Measurements from ENCODE around the gene AQP1. TPM values are rescaled to one million over a fixed set of nuclear protein-coding genes. Genes with fewer than 3 reads are reported as not detected.

AQP1 gene
- total RNA-seq, 1 experiment from 2014 or later: 0.15 TPM

GRCh38 chr7:30912986-30913811 is 1.5 kb downstream of the AQP1 start:
- Histone ChIP-seq H3K23me2 (ENCODE audit: insufficient read length, low read depth, low read length, poor library complexity, severe bottlenecking) (no peaks in the 10 kb centered on the region), H2BK120ac (ENCODE audit: low read depth, low read length, poor library complexity, severe bottlenecking) (no peak overlapping the region), H3K27me3 (ENCODE audit: insufficient read depth, low read length) (no peaks in the 10 kb centered on the region), H4K91ac (ENCODE audit: insufficient read length, low read depth, low read length) (no peak overlapping the region), H2AFZ (ENCODE audit: low read length) (no peak overlapping the region), H2BK15ac (ENCODE audit: low read depth, low read length) (no peak overlapping the region), H3K9ac (ENCODE audit: extremely low read depth, insufficient read length, low read length) (no peak overlapping the region), H4K5ac (ENCODE audit: insufficient read length, low read depth, low read length) (no peak overlapping the region), H3K4me2 (ENCODE audit: insufficient read depth, insufficient read length, low read length) (no peak overlapping the region), H3K9me3 (ENCODE audit: control insufficient read depth, low read depth, low read length) (no peaks in the 10 kb centered on the region), H3K27ac (ENCODE audit: insufficient read length, low read depth, low read length) (no peak overlapping the region), H3K23ac (ENCODE audit: insufficient read length, low read depth, low read length) (no peak overlapping the region), H2AK5ac (ENCODE audit: insufficient read length, low read length) (no peak overlapping the region), H3K4me1 (ENCODE audit: insufficient read depth, low read length) (no peaks in the 10 kb centered on the region), H4K20me1 (ENCODE audit: control insufficient read depth, insufficient read depth, insufficient read length) (no peaks in the 10 kb centered on the region), H2BK5ac (ENCODE audit: insufficient read length, low read length) (no peak overlapping the region), H2BK12ac (ENCODE audit: insufficient read length, low read depth, low read length) (no peak overlapping the region), H3K79me1 (ENCODE audit: insufficient read depth, low read depth, low read length, poor library complexity, severe bottlenecking) (no peaks in the 10 kb centered on the region), H3K14ac (ENCODE audit: insufficient read depth, low read length) (no peak overlapping the region; the same call in 1 of the 2 replicates), H3K79me2 (ENCODE audit: insufficient read depth, low read length) (no peaks in the 10 kb centered on the region), H3K4ac (ENCODE audit: low read depth, low read length) (no peak overlapping the region), H3K56ac (ENCODE audit: insufficient read length, low read depth, low read length) (no peak overlapping the region), H4K8ac (replicated peaks; ENCODE audit: insufficient read length, low read depth, low read length) (no peak overlapping the region), H2BK20ac (ENCODE audit: low read depth, low read length, poor library complexity, severe bottlenecking) (no peak overlapping the region), H3T11ph (ENCODE audit: low read length) (no peak overlapping the region), H3K18ac (ENCODE audit: insufficient read length, low read depth, low read length) (no peak overlapping the region)
- Mint-ChIP-seq H3K4me3 (no peak overlapping the region; a peak in 1 of 5 replicates), H3K36me3 (ENCODE audit: insufficient read depth in 1 of 3, low read depth in 3 of 3) (no peaks in the 10 kb centered on the region), H3K27me3 (ENCODE audit: low read depth) (peaks cover 3% of the 10 kb centered on the region), H3K4me1 (peaks cover 13 to 46% of the 10 kb centered on the region in 2 experiments), H3K9me3 (no peaks in the 10 kb centered on the region), H3K27ac (no peak overlapping the region; a peak in 2 of 7 replicates)
- TF ChIP-seq, protein P1, sequence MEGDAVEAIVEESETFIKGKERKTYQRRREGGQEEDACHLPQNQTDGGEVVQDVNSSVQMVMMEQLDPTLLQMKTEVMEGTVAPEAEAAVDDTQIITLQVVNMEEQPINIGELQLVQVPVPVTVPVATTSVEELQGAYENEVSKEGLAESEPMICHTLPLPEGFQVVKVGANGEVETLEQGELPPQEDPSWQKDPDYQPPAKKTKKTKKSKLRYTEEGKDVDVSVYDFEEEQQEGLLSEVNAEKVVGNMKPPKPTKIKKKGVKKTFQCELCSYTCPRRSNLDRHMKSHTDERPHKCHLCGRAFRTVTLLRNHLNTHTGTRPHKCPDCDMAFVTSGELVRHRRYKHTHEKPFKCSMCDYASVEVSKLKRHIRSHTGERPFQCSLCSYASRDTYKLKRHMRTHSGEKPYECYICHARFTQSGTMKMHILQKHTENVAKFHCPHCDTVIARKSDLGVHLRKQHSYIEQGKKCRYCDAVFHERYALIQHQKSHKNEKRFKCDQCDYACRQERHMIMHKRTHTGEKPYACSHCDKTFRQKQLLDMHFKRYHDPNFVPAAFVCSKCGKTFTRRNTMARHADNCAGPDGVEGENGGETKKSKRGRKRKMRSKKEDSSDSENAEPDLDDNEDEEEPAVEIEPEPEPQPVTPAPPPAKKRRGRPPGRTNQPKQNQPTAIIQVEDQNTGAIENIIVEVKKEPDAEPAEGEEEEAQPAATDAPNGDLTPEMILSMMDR (conservative IDR thresholded peaks at IDR 0.05): no peak
- DNase-seq: no peak
- WGBS (ENCODE audit: extremely low coverage, insufficient read length, low lambda C conversion rate): no CpG with 5 or more reads among the region's 17 CpGs

Data from H9 (cell line).